ENCODE measurements around the gene TGFB1. TPM values are rescaled to one million over a fixed set of nuclear protein-coding genes. Genes with fewer than 3 reads are reported as not detected.
"Not testable (repeated sequence)": the region's sequence is repeated elsewhere in the genome, so short reads cannot be mapped to it uniquely, and the experiment has no call there.

The TGFB1 gene
- total RNA-seq: 17.4 and 19.6 TPM in 2 replicates

- peak; percentile 87 to 92 for DNase-seq (ENCODE audit: low read depth in 2 of 2)
Observed at GRCh38 chr19:41353466-41354342, at the start of gene TGFB1. TGFB1 (minus strand) TSS chr19:41353922; CDS start chr19:41353044, 878 bp downstream.

GRCh38 chr19:41402010-41402409, 48.3 kb upstream of the TGFB1 start:
- peak in 1 of 2 donors; percentile 11 for DNase-seq (ENCODE audit: low read depth in 2 of 2)

- peak in 1 of 2 donors; percentile 87 for DNase-seq (ENCODE audit: low read depth in 2 of 2)
Observed at GRCh38 chr19:41401483-41401882, 47.8 kb upstream of the TGFB1 start.

GRCh38 chr19:41399525-41399924, 45.8 kb upstream of the TGFB1 start:
- no peak for DNase-seq (ENCODE audit: low read depth in 2 of 2)

- no peak for DNase-seq (ENCODE audit: low read depth in 2 of 2)
Observed at GRCh38 chr19:41399091-41399490, 45.4 kb upstream of the TGFB1 start.

- DNase-seq (ENCODE audit: low read depth in 2 of 2): no peak
Observed at GRCh38 chr19:41398598-41398997, 44.9 kb upstream of the TGFB1 start.

GRCh38 chr19:41398050-41398418, 44.3 kb upstream of the TGFB1 start:
- DNase-seq (ENCODE audit: low read depth in 2 of 2): no peak

- peak; percentile 100 for DNase-seq (ENCODE audit: low read depth in 2 of 2)
Observed at GRCh38 chr19:41397086-41398049, 43.6 kb upstream of the TGFB1 start, which contains the start of the genes BCKDHA and EXOSC5. BCKDHA (plus strand) TSS chr19:41397818; CDS start chr19:41397828, 10 bp downstream. EXOSC5 (minus strand) TSS chr19:41397359; CDS start chr19:41397328, 31 bp downstream.

- no peak for DNase-seq (ENCODE audit: low read depth in 2 of 2)
Observed at GRCh38 chr19:41395355-41395754, 41.6 kb upstream of the TGFB1 start.

GRCh38 chr19:41392775-41393174, 39.1 kb upstream of the TGFB1 start:
- no peak for DNase-seq (ENCODE audit: low read depth in 2 of 2)

GRCh38 chr19:41391618-41392017, 37.9 kb upstream of the TGFB1 start:
- DNase-seq (ENCODE audit: low read depth in 2 of 2): no peak

- no peak for DNase-seq (ENCODE audit: low read depth in 2 of 2)
Observed at GRCh38 chr19:41386442-41386841, 32.7 kb upstream of the TGFB1 start.

GRCh38 chr19:41384351-41384750, 30.6 kb upstream of the TGFB1 start:
- DNase-seq (ENCODE audit: low read depth in 2 of 2): no peak

- not testable (repeated sequence) for DNase-seq (ENCODE audit: low read depth in 2 of 2)
Observed at GRCh38 chr19:41381536-41381935, 27.8 kb upstream of the TGFB1 start.

- DNase-seq (ENCODE audit: low read depth in 2 of 2): no peak
Observed at GRCh38 chr19:41377977-41378709, 24.4 kb upstream of the TGFB1 start.

- no peak for DNase-seq (ENCODE audit: low read depth in 2 of 2)
Observed at GRCh38 chr19:41376998-41377365, 23.3 kb upstream of the TGFB1 start.

- DNase-seq (ENCODE audit: low read depth in 2 of 2): peak; percentile 16 to 22
Observed at GRCh38 chr19:41376241-41376997, 22.7 kb upstream of the TGFB1 start, which contains the start of gene TMEM91. TMEM91 (plus strand) TSS chr19:41376533; CDS start chr19:41378310, 1,777 bp downstream.

- DNase-seq (ENCODE audit: low read depth in 2 of 2): peak in 1 of 2 donors; percentile 87
Observed at GRCh38 chr19:41373993-41374392, 20.3 kb upstream of the TGFB1 start.

- no peak for DNase-seq (ENCODE audit: low read depth in 2 of 2)
Observed at GRCh38 chr19:41372501-41372900, 18.8 kb upstream of the TGFB1 start.

- DNase-seq (ENCODE audit: low read depth in 2 of 2): no peak
Observed at GRCh38 chr19:41371541-41371940, 17.8 kb upstream of the TGFB1 start.
